Hindlimb muscle (tissue), 1 donor: ENCODE results near the gene SYT10. TPM values are rescaled to one million over a fixed set of nuclear protein-coding genes. Genes with fewer than 3 reads are reported as not detected.
A peak's percentile ranks its signal among the peaks of the same experiment; 100 is the strongest.
"Not testable (repeated sequence)": the region's sequence is repeated elsewhere in the genome, so short reads cannot be mapped to it uniquely, and the experiment has no call there.

Source experiments
- DNase-seq: peaks from one replicate; pipeline ENCODE4 v3.0.0-alpha.2; 2013
- polyA plus RNA-seq: library from polyadenylated mRNA; unstranded; fragments of 120-200 nt; gene quantifications from one replicate; pipeline ENCODE4 v1.2.1, GENCODE V29; 2013; ENCODE audit not compliant: insufficient read length

Gene SYT10, protein sequence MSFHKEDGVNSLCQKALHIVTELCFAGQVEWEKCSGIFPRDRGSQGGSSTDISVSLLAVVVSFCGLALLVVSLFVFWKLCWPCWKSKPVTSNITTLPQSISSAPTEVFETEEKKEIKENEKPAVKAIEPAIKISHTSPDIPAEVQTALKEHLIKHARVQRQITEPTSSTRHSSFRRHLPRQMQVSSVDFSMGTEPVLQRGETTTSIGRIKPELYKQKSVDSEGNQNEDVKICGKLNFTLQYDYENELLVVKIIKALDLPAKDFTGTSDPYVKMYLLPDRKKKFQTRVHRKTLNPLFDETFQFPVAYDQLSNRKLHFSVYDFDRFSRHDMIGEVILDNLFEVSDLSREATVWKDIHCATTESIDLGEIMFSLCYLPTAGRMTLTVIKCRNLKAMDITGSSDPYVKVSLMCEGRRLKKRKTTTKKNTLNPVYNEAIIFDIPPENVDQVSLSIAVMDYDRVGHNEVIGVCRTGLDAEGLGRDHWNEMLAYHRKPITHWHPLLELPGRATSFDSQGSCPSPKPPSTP
- not detected for polyA plus RNA-seq

- DNase-seq, result peak; percentile 17
These were observed at the start of gene SYT10 for GRCh38 chr12:33439587-33440011. Gene SYT10 (minus strand): TSS chr12:33439819. CDS start chr12:33439522, 297 bp downstream.

GRCh38 chr12:33488036-33488435 is 48.4 kb upstream of the SYT10 start:
- no peak for DNase-seq

GRCh38 chr12:33486058-33486457 is 46.4 kb upstream of the SYT10 start:
- no peak for DNase-seq

DNA sequence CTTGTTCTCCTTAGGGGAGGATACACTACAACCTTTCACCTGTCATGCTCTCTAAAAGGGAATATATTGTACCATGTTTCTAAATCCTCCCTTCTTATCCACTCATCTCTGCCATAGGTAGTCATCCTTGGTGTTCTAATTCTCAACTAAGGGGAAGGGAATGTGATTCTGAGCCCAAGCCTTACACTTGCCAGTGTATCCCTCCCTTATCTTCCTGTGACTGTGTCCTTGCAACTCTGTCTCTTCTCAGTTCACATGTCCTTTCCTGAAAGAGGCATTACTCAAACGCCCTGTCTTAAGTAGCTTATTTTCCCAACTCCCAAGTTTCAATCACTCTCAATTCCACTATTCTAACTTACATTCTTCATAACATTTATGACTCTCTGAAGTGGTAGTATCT is 44.5 kb upstream of the SYT10 start:
- no peak for DNase-seq

GRCh38 chr12:33480366-33480765 is 40.7 kb upstream of the SYT10 start:
- DNase-seq, result no peak

- DNase-seq, result no peak
These were observed 36.4 kb upstream of the SYT10 start for GRCh38 chr12:33476058-33476457.

GRCh38 chr12:33472299-33472698 is 32.7 kb upstream of the SYT10 start:
- DNase-seq, result no peak

GRCh38 chr12:33455096-33455495 is 15.5 kb upstream of the SYT10 start:
- DNase-seq, result no peak

- DNase-seq, result no peak
These were observed 10.9 kb upstream of the SYT10 start for GRCh38 chr12:33450480-33450879.

DNA sequence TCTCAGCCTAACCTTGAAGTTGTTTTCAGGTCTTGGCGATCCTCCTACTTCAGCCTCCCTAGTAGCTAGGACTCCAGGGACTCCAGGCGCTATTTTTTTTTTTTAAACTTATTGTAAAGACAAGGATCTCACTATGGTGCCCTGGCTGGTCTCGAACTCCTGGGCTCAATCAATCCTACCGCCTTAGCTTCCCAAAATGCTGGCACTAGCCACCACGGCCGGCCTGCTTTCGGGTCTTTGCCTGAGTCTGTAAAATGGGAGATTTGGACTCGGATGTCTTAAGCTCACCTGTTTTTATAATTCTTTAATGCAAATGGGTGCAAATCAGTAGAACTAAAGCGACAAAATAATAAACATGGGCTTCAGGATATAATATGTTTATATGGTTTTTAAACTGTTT is 858 bp upstream of the SYT10 start:
- no peak for DNase-seq

DNA sequence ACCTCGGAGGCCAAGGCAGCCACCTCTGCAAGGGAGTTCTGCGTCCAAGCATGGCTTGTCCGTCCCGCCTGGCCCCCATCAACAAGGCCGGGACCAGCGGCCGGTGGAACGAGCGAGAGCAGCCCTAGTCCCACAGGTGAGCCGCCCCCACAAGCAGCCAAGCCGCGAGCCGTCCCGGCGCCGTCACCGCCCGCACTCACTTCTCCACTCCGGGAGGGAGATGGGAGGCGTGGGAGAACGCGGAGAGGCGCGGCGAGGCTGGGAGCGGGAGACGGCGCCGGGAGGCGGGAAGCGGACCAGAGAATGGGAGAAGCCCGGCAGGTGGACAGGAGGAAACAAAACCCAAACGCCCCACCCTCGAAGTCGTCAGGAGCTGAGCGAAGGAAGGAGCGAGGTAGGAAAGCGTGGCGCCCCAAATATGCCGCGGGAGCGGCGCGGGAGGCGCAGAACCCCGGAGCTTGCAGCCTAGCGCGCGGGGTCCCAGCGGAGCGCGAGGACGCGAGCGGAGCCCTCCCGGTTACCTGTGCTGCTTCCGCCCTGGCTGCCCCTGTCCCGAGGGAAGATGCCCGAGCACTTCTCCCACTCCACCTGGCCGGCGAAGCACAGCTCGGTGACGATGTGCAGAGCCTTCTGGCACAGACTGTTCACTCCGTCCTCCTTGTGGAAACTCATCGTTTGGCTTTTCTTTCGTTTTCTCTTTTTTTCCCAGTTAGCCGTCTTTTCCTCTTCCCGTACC is 600 bp downstream of the SYT10 start:
- peak; percentile 15 for DNase-seq

DNA sequence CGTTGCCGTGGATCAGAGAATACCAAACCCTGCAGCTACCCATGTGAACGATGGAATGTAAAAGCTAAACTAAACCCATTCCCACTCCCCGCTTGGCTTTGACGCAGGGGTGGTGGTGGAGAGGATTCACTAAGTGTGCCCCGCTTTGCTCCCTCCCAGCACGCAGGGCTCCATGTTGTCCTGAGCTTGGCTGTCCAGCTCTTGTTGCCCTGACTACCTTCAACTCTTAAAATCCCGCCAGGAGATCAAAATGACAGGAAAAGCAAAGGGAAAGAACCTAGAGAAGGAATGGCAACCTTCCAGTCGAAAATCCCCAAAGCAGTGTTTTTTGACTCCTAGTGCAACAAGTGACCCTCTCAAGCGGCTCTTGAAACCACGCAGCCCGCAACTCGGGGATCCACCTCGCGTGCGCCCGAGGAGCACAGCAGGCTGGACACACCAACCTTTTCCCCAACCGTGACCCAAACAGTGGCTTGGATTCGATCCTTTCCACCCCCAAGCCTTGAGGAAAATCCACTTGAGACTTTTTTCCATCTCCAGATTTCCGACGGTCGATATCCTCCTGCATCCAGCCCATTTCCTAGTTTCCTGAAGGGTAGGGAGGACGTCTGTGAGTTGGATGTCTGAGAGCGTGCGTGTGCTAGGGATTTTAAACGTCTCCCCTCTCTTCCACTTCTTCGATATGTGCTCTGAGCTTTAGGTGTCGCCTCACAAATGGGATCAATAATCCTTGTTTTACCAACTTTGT is 1.4 kb downstream of the SYT10 start:
- no peak for DNase-seq

DNA sequence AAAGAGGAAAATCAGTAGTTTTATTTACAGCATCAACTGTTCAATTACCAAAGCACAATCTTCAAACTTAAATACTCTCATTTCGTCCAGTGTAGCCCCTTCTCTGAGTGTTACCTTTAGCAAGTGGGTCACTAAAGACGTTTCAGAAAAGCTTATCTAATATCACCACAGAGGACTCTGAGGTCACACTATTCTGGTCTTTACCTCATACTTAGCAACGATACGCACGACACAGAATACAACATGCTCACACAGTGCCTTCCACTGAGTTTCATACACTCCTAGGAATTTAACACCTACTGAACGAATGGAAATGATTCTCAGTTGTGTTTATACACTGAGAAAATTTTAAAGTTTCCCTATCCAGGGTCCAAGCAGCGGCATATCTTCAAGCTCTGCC is 2.0 kb downstream of the SYT10 start:
- no peak for DNase-seq

DNA sequence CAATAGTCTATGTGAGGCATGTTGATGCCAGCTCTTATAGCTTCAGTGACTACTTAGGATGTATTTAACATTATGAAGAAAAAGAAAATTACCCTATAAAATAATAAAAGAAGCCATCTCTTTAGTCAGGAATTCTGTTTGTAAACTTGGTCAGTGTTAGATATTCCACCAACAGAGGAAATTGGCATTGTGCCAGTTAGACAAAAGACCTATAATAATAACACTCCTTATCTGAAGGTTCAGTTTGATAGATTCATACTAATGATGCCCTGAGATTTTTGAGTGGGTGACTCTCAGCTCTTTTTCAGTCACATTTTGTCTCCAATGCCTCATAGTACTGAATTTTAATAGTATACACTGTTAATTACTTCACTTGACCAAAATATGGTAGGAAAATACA is 6.6 kb downstream of the SYT10 start:
- no peak for DNase-seq

- no peak for DNase-seq
These were observed 8.0 kb downstream of the SYT10 start for GRCh38 chr12:33431648-33432047.

DNA sequence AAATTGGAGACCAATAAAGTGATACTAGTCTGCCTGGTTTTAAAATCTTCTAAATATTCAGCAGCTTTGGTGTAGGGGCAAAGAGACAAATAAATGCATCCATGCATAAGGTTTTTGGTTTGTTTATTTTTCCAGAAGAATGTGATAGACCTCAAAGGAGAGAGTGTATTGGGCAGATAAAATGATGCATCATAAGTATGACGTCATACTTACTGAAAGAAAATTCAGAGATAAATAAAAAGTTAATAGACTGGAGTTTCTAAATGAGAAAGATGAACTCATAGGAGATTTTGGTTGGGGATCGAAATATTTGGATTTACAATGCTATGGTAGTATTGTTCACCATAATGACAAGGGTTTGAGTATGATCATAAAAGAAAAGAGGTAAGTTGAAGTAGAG is 10.2 kb downstream of the SYT10 start:
- DNase-seq, result no peak

DNA sequence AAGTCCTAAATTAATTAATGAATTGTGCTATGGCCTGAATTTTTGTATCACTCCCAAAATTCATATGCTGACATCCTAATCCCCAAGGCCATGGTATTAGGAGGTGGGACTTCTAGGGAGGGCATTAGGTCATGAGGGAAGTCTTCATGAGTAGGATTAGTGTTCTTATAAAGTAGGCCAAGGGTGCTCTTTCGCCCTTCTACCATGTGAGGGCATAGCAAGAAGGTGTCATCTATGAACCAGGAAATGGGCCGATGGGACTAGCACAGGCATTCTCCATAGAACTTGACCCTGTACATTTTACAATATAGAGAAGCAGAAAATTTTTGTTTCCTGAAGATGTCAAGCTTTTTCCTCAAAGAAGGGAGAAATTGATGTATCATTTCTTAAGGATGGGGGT is 12.5 kb downstream of the SYT10 start:
- no peak for DNase-seq

DNA sequence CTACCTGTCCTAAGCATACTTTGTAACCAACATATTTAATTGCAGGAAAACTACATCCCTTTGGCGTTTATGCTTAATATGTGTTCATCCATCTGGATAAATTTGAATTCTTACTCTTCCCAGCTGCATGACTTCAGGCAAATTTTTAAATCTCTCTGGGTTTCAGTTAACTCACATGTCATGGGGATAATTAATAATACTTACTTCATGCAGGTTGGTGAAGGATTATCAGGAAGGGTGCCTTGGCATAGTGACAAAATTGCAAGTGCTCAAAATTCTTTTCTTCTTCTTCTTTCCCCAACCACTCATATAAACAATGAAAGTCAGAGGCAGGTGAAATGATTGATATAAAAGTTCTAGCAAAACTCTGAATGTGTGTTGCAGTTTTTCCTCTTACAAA is 15.9 kb downstream of the SYT10 start:
- DNase-seq, result no peak

DNA sequence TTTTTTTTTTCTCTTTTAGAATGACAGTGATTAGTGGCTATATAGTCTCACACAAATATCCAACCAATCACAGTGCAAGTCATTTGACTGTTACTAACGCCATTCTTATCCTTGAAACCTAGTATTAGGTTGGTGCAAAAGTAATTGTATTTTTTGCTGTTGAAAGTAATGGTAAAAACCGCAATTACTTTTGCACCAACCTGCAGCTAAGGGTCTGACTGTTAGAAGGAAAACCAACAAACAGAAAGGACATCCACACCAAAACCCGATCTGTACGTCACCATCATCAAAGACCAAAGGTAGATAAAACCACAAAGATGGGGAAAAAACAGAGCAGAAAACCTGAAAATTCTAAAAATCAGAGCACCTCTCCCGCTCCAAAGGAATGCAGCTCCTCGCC is 27.2 kb downstream of the SYT10 start:
- DNase-seq, result not testable (repeated sequence)

GRCh38 chr12:33383503-33383902 is 56.1 kb downstream of the SYT10 start:
- no peak for DNase-seq

DNA sequence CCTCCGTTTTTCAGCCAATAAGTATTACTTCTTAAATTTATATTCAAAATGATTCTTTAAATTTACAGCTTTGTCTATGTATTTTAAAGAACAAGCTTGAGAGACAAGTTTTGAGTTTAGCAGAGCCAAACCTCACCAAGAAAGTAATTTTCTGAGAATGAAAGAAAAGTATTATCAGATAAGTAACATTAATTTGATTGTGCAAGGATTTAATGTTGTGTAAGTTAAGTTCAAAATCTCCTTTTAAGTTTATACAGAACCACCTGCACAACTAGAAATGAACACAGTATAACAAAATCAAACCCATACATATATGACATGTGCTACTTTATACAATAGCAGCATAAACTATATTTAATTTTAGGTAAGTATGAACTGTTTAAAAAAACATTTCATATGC is 63.5 kb downstream of the SYT10 start:
- no peak for DNase-seq

DNA sequence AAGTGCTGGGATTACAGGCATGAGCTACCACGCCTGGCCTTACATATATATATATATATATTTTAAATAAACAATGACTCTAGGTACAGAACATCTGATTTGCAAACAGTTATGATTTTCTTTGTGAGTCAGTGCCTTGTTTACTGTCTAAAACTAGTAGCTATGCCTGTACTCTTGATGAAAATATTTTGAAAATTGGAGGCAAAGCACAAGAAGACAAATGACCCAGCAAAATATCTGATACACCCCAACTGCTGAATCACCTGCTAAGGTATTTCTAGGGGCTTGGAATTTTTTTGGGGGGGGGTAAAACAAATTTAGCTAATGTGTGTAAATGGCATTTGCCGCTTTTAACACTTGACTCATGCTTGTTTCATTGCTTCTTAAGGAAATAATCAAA is 69.3 kb downstream of the SYT10 start:
- DNase-seq, result no peak

GRCh38 chr12:33357181-33357580 is 82.4 kb downstream of the SYT10 start:
- no peak for DNase-seq
